Liver (tissue), 9 donors: Measurements from ENCODE around the gene NDUFB7. TPM values are rescaled to one million over a fixed set of nuclear protein-coding genes. Genes with fewer than 3 reads are reported as not detected.
A peak's percentile ranks its signal among the peaks of the same experiment; 100 is the strongest.

ENCODE experiments used
- DNase-seq: peaks from one replicate; pipeline ENCODE4 v3.0.0-alpha.2; 2017; ENCODE audit warnings: low spot score
- H3K27ac ChIP-seq, 2 donors: one replicate each; pipeline ENCODE4 v1.7.0; 2013; ENCODE audit warnings: inconsistent platforms in 2 of 2, low read length in 2 of 2, control low read depth in 1 of 2, low read depth in 1 of 2, mild to moderate bottlenecking in 1 of 2
- H3K27me3 ChIP-seq, 4 donors: one replicate each; pipeline versions ENCODE4 v1.6.1 to v1.7.0; 2013; ENCODE audit warnings: low read length in 3 of 4, inconsistent platforms in 1 of 4, mild to moderate bottlenecking in 1 of 4, moderate library complexity in 1 of 4; ENCODE audit not compliant: control insufficient read depth in 4 of 4, insufficient read depth in 4 of 4
- H3K36me3 ChIP-seq, 4 donors: one replicate each; pipeline versions ENCODE4 v1.6.1 to v1.7.0; 2013; ENCODE audit warnings: low read length in 3 of 4, mild to moderate bottlenecking in 3 of 4, low read depth in 1 of 4, moderate library complexity in 1 of 4; ENCODE audit not compliant: control insufficient read depth in 4 of 4, insufficient read depth in 3 of 4
- H3K4me1 ChIP-seq, 4 donors: one replicate each; pipeline versions ENCODE4 v1.6.1 to v1.7.0; 2013; ENCODE audit warnings: low read length in 3 of 4, mild to moderate bottlenecking in 3 of 4, moderate library complexity in 1 of 4; ENCODE audit not compliant: control insufficient read depth in 4 of 4, insufficient read depth in 4 of 4
- H3K4me3 ChIP-seq, 3 donors: one replicate each; pipeline versions ENCODE4 v1.6.1 to v1.7.0; 2013; ENCODE audit warnings: low read length in 3 of 3, control low read depth in 1 of 3, low read depth in 1 of 3, mild to moderate bottlenecking in 1 of 3
- H3K9ac ChIP-seq, 2 donors: one replicate each; pipeline ENCODE4 v1.7.0; 2013; ENCODE audit warnings: low read length in 2 of 2, mild to moderate bottlenecking in 2 of 2, moderate library complexity in 2 of 2, control low read depth in 1 of 2, low read depth in 1 of 2
- H3K9me3 ChIP-seq, 4 donors: one replicate each; pipeline versions ENCODE4 v1.6.1 to v1.7.0; 2013; ENCODE audit warnings: low read length in 3 of 4; ENCODE audit not compliant: control insufficient read depth in 4 of 4
- ATF3 ChIP-seq: IDR thresholded peaks from 2 replicates; pipeline ENCODE4 v1.6.1; 2016; ENCODE audit warnings: antibody characterized with exemption
- CTCF ChIP-seq: fragments of 150-350 bp; IDR thresholded peaks from 2 replicates; pipeline ENCODE4 v1.5.1; 2017; ENCODE audit warnings: improper control_type of control experiment, low read depth, low read length; ENCODE audit not compliant: missing input control
- FOXA1 ChIP-seq: IDR thresholded peaks from 2 replicates; pipeline ENCODE4 v1.6.1; 2016; ENCODE audit warnings: antibody characterized with exemption
- FOXA2 ChIP-seq: IDR thresholded peaks from 2 replicates; pipeline ENCODE4 v1.6.1; 2016; ENCODE audit warnings: antibody characterized with exemption
- HNF4G ChIP-seq: IDR thresholded peaks from 2 replicates; pipeline ENCODE4 v1.6.1; 2016; ENCODE audit warnings: antibody characterized with exemption
- JUND ChIP-seq, 2 donors: IDR thresholded peaks; 2 replicates each; pipeline ENCODE4 v1.6.1; 2016; ENCODE audit warnings: antibody characterized with exemption in 2 of 2
- MAX ChIP-seq: IDR thresholded peaks from 2 replicates; pipeline ENCODE4 v1.6.1; 2016; ENCODE audit warnings: antibody characterized with exemption
- NR2F2 ChIP-seq: IDR thresholded peaks from 2 replicates; pipeline ENCODE4 v1.6.1; 2016; ENCODE audit warnings: antibody characterized with exemption
- REST ChIP-seq: IDR thresholded peaks from 2 replicates; pipeline ENCODE4 v1.6.1; 2016; ENCODE audit warnings: antibody characterized with exemption, mild to moderate bottlenecking
- RXRA ChIP-seq, 2 donors: IDR thresholded peaks; 2 replicates each; pipeline ENCODE4 v1.6.1; 2017 to 2018; ENCODE audit warnings: antibody characterized with exemption in 2 of 2, mild to moderate bottlenecking in 1 of 2
- TAF1 ChIP-seq: conservative IDR thresholded peaks from 2 replicates; pipeline ENCODE4 v1.6.1; 2016; ENCODE audit warnings: antibody characterized with exemption, mild to moderate bottlenecking
- YY1 ChIP-seq: IDR thresholded peaks from 2 replicates; pipeline ENCODE4 v1.6.1; 2016; ENCODE audit warnings: antibody characterized with exemption, mild to moderate bottlenecking
- ZBTB33 ChIP-seq: IDR thresholded peaks from 2 replicates; pipeline ENCODE4 v1.6.1; 2016; ENCODE audit warnings: antibody characterized with exemption
- WGBS: extraction: QIAGEN DNeasy Blood & Tissue Kit; methylation state at CpG from one replicate; pipeline ENCODE4 v1.1.7; 2013; 5-methylcytosine and 5-hydroxymethylcytosine counted together
- polyA plus RNA-seq, 2 donors: library from polyadenylated mRNA; stranded (reverse) in 1 of 2; unstranded in 1 of 2; fragments of 200-250 nt in 1 of 2; fragments of >200 nt in 1 of 2; fragmentation: Nextera tagmentation in 1 of 2; extraction: Ambion mirVana in 1 of 2; gene quantifications; one replicate each; pipeline versions ENCODE4 v1.2.1 to v1.2.3, GENCODE V29; 2013 to 2015
- total RNA-seq, 2 donors: library from RNA; depleted of rRNA; stranded (reverse); fragments of >200 nt; gene quantifications; one replicate each; pipeline ENCODE4 v1.2.3, GENCODE V29; 2014
- donor health status: healthy.
- donor health status: healthy.
- donor health status: healthy.
- donor health status: healthy.
- donor health status: healthy.

Gene NDUFB7
- total and polyA plus RNA-seq, 4 donors = 110 to 293 (median 252) TPM

GRCh38 chr19:14562660-14563589 lies 8.9 kb downstream of the NDUFB7 start:
- Histone ChIP-seq H3K9ac (no peak overlapping the region), H3K27ac (peak overlapping the region in 1 of 2 donors; percentile 20), H3K4me3 (no peak overlapping the region), H3K4me1 (peaks cover 0 to 24% (median 17%) of the 10 kb centered on the region in 4 donors), H3K9me3 (no peaks in the 10 kb centered on the region), H3K36me3 (peaks cover 0 to 11% (median 3%) of the 10 kb centered on the region in 4 donors), H3K27me3 (no peaks in the 10 kb centered on the region)
- TF ChIP-seq CTCF (no peak), FOXA2 (no peak)
- 93% methylated on average over 23 of the region's 23 CpGs for WGBS
- DNase-seq = no peak

- Histone ChIP-seq H3K9me3 (no peaks in the 10 kb centered on the region), H3K36me3 (peaks cover 0 to 11% (median 3%) of the 10 kb centered on the region in 4 donors), H3K27me3 (no peaks in the 10 kb centered on the region), H3K9ac (no peak overlapping the region), H3K4me1 (peaks cover 1 to 24% (median 17%) of the 10 kb centered on the region in 4 donors), H3K4me3 (no peak overlapping the region), H3K27ac (peak overlapping the region; percentile 20 to 27)
- TF ChIP-seq FOXA2 = no peak
- TF ChIP-seq ZBTB33 = no peak
- no peak for TF ChIP-seq TAF1
- DNase-seq = no peak
- 76% methylated on average over 22 of the region's 22 CpGs for WGBS
These were observed 10.0 kb downstream of the NDUFB7 start for GRCh38 chr19:14561847-14562351.

- Histone ChIP-seq H3K9me3 (no peaks in the 10 kb centered on the region), H3K36me3 (peaks cover 0 to 11% (median 3%) of the 10 kb centered on the region in 4 donors), H3K4me3 (no peak overlapping the region), H3K4me1 (peaks cover 6 to 31% (median 23%) of the 10 kb centered on the region in 4 donors), H3K27ac (no peak overlapping the region), H3K9ac (no peak overlapping the region), H3K27me3 (no peaks in the 10 kb centered on the region)
- WGBS = 88% methylated on average over 8 of the region's 8 CpGs
- DNase-seq = no peak
- TF ChIP-seq JUND (IDR thresholded peaks at IDR 0.05) = no peak
- TF ChIP-seq MAX = no peak
- TF ChIP-seq ZBTB33 = no peak
- TF ChIP-seq NR2F2 = no peak
- TF ChIP-seq FOXA1 = no peak
- TF ChIP-seq HNF4G = no peak
- no peak for TF ChIP-seq YY1
- TF ChIP-seq ATF3 = no peak
- no peak for TF ChIP-seq RXRA (IDR thresholded peaks at IDR 0.05)
- TF ChIP-seq REST = no peak
These were observed 10.6 kb downstream of the NDUFB7 start for GRCh38 chr19:14561249-14561648.
